H9 (cell line): ENCODE results near the gene OLA1. TPM values are rescaled to one million over a fixed set of nuclear protein-coding genes. Genes with fewer than 3 reads are reported as not detected.
A peak's percentile ranks its signal among the peaks of the same experiment; 100 is the strongest.

ENCODE experiments used
- DNase-seq: peaks from one replicate; pipeline ENCODE4 v3.0.0-alpha.2; 2017
- H2AFZ ChIP-seq: one replicate; pipeline ENCODE4 v1.6.1; 2013; ENCODE audit warnings: mild to moderate bottlenecking, low read length, control low read depth, moderate library complexity
- H2AK5ac ChIP-seq: 2 replicates; pipeline ENCODE4 v1.6.1; 2013; ENCODE audit warnings: low read length, control low read depth, mixed read lengths; ENCODE audit not compliant: insufficient read length
- H2BK120ac ChIP-seq: one replicate; pipeline ENCODE4 v1.6.1; 2013; ENCODE audit warnings: low read depth, mild to moderate bottlenecking, low read length, control low read depth, inconsistent platforms; ENCODE audit not compliant: poor library complexity, severe bottlenecking
- H2BK12ac ChIP-seq: 2 replicates; pipeline ENCODE4 v1.6.1; 2013; ENCODE audit warnings: low read length, control low read depth, mixed read lengths, low read depth; ENCODE audit not compliant: insufficient read length
- H2BK15ac ChIP-seq: 2 replicates; pipeline ENCODE4 v1.6.1; 2013; ENCODE audit warnings: low read depth, low read length, control low read depth
- H2BK20ac ChIP-seq: one replicate; pipeline ENCODE4 v1.6.1; 2013; ENCODE audit warnings: low read depth, mild to moderate bottlenecking, low read length, control low read depth, inconsistent platforms; ENCODE audit not compliant: poor library complexity, severe bottlenecking
- H2BK5ac ChIP-seq: 2 replicates; pipeline ENCODE4 v1.6.1; 2013; ENCODE audit warnings: low read length, control low read depth, mixed read lengths; ENCODE audit not compliant: insufficient read length
- H3K14ac ChIP-seq: 2 replicates; pipeline ENCODE4 v1.6.1; 2013; ENCODE audit warnings: low read length, control low read depth; ENCODE audit not compliant: insufficient read depth
- H3K18ac ChIP-seq: 2 replicates; pipeline ENCODE4 v1.6.1; 2013; ENCODE audit warnings: low read depth, mild to moderate bottlenecking, mixed read lengths, low read length, control low read depth; ENCODE audit not compliant: insufficient read length
- H3K23ac ChIP-seq: 2 replicates; pipeline ENCODE4 v1.6.1; 2013; ENCODE audit warnings: low read length, control low read depth, mixed read lengths, low read depth; ENCODE audit not compliant: insufficient read length
- H3K23me2 ChIP-seq: 2 replicates; pipeline ENCODE4 v1.6.1; 2013; ENCODE audit warnings: low read depth, mild to moderate bottlenecking, mixed read lengths, low read length, control low read depth; ENCODE audit not compliant: insufficient read length, poor library complexity, severe bottlenecking
- H3K27ac ChIP-seq: 2 replicates; pipeline ENCODE4 v1.5.1; 2013; ENCODE audit warnings: low read length, control low read depth, mixed read lengths, low read depth; ENCODE audit not compliant: insufficient read length
- H3K27me3 ChIP-seq: 2 replicates; pipeline ENCODE4 v1.6.1; 2013; ENCODE audit warnings: low read length, control low read depth, inconsistent platforms; ENCODE audit not compliant: insufficient read depth
- H3K4ac ChIP-seq: 2 replicates; pipeline ENCODE4 v1.6.1; 2013; ENCODE audit warnings: low read depth, mild to moderate bottlenecking, control low read depth, inconsistent platforms, low read length, moderate library complexity
- H3K4me1 ChIP-seq: 2 replicates; pipeline ENCODE4 v1.6.1; 2013; ENCODE audit warnings: low read length, control low read depth, inconsistent platforms; ENCODE audit not compliant: insufficient read depth
- H3K4me2 ChIP-seq: 2 replicates; pipeline ENCODE4 v1.6.1; 2013; ENCODE audit warnings: low read length, control low read depth, mixed read lengths; ENCODE audit not compliant: insufficient read length, insufficient read depth
- H3K56ac ChIP-seq: 2 replicates; pipeline ENCODE4 v1.6.1; 2013; ENCODE audit warnings: low read depth, mild to moderate bottlenecking, mixed read lengths, low read length, control low read depth; ENCODE audit not compliant: insufficient read length
- H3K79me1 ChIP-seq: 2 replicates; pipeline ENCODE4 v1.6.1; 2013; ENCODE audit warnings: low read depth, mild to moderate bottlenecking, moderate library complexity, low read length, control low read depth, inconsistent platforms; ENCODE audit not compliant: insufficient read depth, poor library complexity, severe bottlenecking
- H3K79me2 ChIP-seq: 2 replicates; pipeline ENCODE4 v1.6.1; 2013; ENCODE audit warnings: low read length, control low read depth, inconsistent platforms; ENCODE audit not compliant: insufficient read depth
- H3K9ac ChIP-seq: 2 replicates; pipeline ENCODE4 v1.6.1; 2013; ENCODE audit warnings: low read length, control low read depth, mixed read lengths; ENCODE audit not compliant: insufficient read length; ENCODE audit errors: extremely low read depth
- H3K9me3 ChIP-seq: one replicate; pipeline ENCODE4 v1.6.1; 2013; ENCODE audit warnings: low read depth, low read length, inconsistent platforms; ENCODE audit not compliant: control insufficient read depth
- H3T11ph ChIP-seq: one replicate; pipeline ENCODE4 v1.6.1; 2013; ENCODE audit warnings: mild to moderate bottlenecking, low read length, control low read depth, inconsistent platforms
- H4K20me1 ChIP-seq: one replicate; pipeline ENCODE4 v1.6.1; 2013; ENCODE audit not compliant: control insufficient read depth, insufficient read length, insufficient read depth
- H4K5ac ChIP-seq: 2 replicates; pipeline ENCODE4 v1.6.1; 2013; ENCODE audit warnings: low read depth, mild to moderate bottlenecking, mixed read lengths, low read length, control low read depth; ENCODE audit not compliant: insufficient read length
- H4K8ac ChIP-seq: replicated peaks from 2 replicates; pipeline ENCODE4 v1.6.1; 2013; ENCODE audit warnings: low read length, control low read depth, mixed read lengths, low read depth; ENCODE audit not compliant: insufficient read length
- H4K91ac ChIP-seq: 2 replicates; pipeline ENCODE4 v1.6.1; 2013; ENCODE audit warnings: low read depth, mild to moderate bottlenecking, moderate library complexity, mixed read lengths, low read length, control low read depth; ENCODE audit not compliant: insufficient read length
- H3K27ac Mint-ChIP-seq, 3 experiments: 2 replicates in 2 of 3; 3 replicates in 1 of 3; pipeline ENCODE4 v1.8.0; 2020 to 2021; ENCODE audit warnings: mixed read lengths in 3 of 3, mild to moderate bottlenecking in 1 of 3, moderate library complexity in 1 of 3
- H3K27me3 Mint-ChIP-seq: 2 replicates; pipeline ENCODE4 v1.8.0; 2021; ENCODE audit warnings: low read depth, mild to moderate bottlenecking, moderate library complexity, mixed read lengths
- H3K36me3 Mint-ChIP-seq, 3 experiments: 2 replicates in 2 of 3; 3 replicates in 1 of 3; pipeline ENCODE4 v1.8.0; 2020 to 2021; ENCODE audit warnings: low read depth in 3 of 3, mixed read lengths in 3 of 3; ENCODE audit not compliant: insufficient read depth in 1 of 3
- H3K4me1 Mint-ChIP-seq, 2 experiments: 2 replicates each; pipeline ENCODE4 v1.8.0; 2020; ENCODE audit warnings: mixed read lengths in 2 of 2
- H3K4me3 Mint-ChIP-seq, 2 experiments: 2 replicates in 1 of 2; 3 replicates in 1 of 2; pipeline ENCODE4 v1.8.0; 2020 to 2021; ENCODE audit warnings: mild to moderate bottlenecking in 2 of 2, mixed read lengths in 2 of 2, moderate library complexity in 1 of 2
- H3K9me3 Mint-ChIP-seq, 2 experiments: 2 replicates in 1 of 2; 3 replicates in 1 of 2; pipeline ENCODE4 v1.8.0; 2020; ENCODE audit warnings: mild to moderate bottlenecking in 2 of 2, mixed read lengths in 2 of 2, moderate library complexity in 1 of 2
- CTCF ChIP-seq: fragments of 200-600 bp; sonication (generic); conservative IDR thresholded peaks from 3 replicates; pipeline ENCODE4 v1.8.0; 2021; ENCODE audit warnings: antibody characterized with exemption, mild to moderate bottlenecking
- WGBS: extraction: QIAGEN DNeasy Blood & Tissue Kit; methylation state at CpG from one replicate; pipeline ENCODE4 v1.1.7; 2013; ENCODE audit warnings: missing lambda C conversion rate, low lambda C conversion rate, mixed read lengths; ENCODE audit not compliant: insufficient read length; ENCODE audit errors: extremely low coverage; 5-methylcytosine and 5-hydroxymethylcytosine counted together
- long read RNA-seq: library from polyadenylated mRNA; unstranded; transcript quantifications from one replicate; pipeline ENCODE4 v2.0.0, GENCODE V29; 2020
- total RNA-seq: library from RNA; stranded (reverse); gene quantifications from 2 replicates; pipeline ENCODE4 v1.2.1, GENCODE V29; 2021

The OLA1 gene
- 133 and 134 TPM in 2 replicates for total RNA-seq
- long read RNA-seq, full-length matches to known transcripts: 1,480 of 1,578 reads
- long read RNA-seq, partial matches to known transcripts: 36 of 1,578 reads
- long read RNA-seq, other reads (novel, unspliced or antisense): 62 of 1,578 reads

GRCh38 chr2:174248187-174248997, at the start of gene OLA1:
OLA1 (minus strand) TSS chr2:174248532; CDS start chr2:174246815, 1,717 bp downstream.
- H3K36me3 Mint-ChIP-seq: peaks cover 7 to 22% (median 20%) of the 10 kb centered on the region in 3 experiments; a peak in 6 of 7 replicates
- H3K4me3 Mint-ChIP-seq: peak within 1 kb of the TSS; percentile 80 to 92
- peak within 1 kb of the TSS; percentile 72 to 96 (median 86); a peak in 5 of 7 replicates for H3K27ac Mint-ChIP-seq

More at GRCh38 chr2:174248187-174248997, at the start of gene OLA1:
- H3T11ph ChIP-seq: no peak within 1 kb of the TSS
- H2BK20ac ChIP-seq: no peak within 1 kb of the TSS
- no peaks in the 10 kb centered on the region for H4K20me1 ChIP-seq
- no peak within 1 kb of the TSS for H2BK5ac ChIP-seq
- no peak within 1 kb of the TSS for H2BK15ac ChIP-seq
- WGBS: no CpG with 5 or more reads among the region's 85 CpGs
- no peak for TF ChIP-seq CTCF
- H3K27me3 ChIP-seq: no peaks in the 10 kb centered on the region
- no peak within 1 kb of the TSS for H3K56ac ChIP-seq
- H3K27ac ChIP-seq: no peak within 1 kb of the TSS
- no peak within 1 kb of the TSS for H2BK120ac ChIP-seq
- no peak within 1 kb of the TSS for H4K91ac ChIP-seq
- H3K4me2 ChIP-seq: peak within 1 kb of the TSS; percentile 80
- H2AFZ ChIP-seq: no peak within 1 kb of the TSS
- peaks cover 6% of the 10 kb centered on the region; the same call in 1 of the 2 replicates for H3K79me2 ChIP-seq
- H3K9me3 ChIP-seq: no peaks in the 10 kb centered on the region
- H3K9me3 Mint-ChIP-seq: no peaks in the 10 kb centered on the region; a peak in 2 of 5 replicates
- peak within 1 kb of the TSS; percentile 89 for H3K14ac ChIP-seq
- peak within 1 kb of the TSS; percentile 27 for H3K9ac ChIP-seq
- H3K79me1 ChIP-seq: peaks cover 2% of the 10 kb centered on the region
- peaks cover 16% of the 10 kb centered on the region for H3K27me3 Mint-ChIP-seq
- DNase-seq: peak; percentile 96
- no peak within 1 kb of the TSS for H2BK12ac ChIP-seq
- no peak within 1 kb of the TSS for H3K23ac ChIP-seq
- H3K23me2 ChIP-seq: peaks cover 8% of the 10 kb centered on the region
- H2AK5ac ChIP-seq: no peak within 1 kb of the TSS
- H3K18ac ChIP-seq: peak within 1 kb of the TSS; percentile 69
- no peaks in the 10 kb centered on the region for H3K4me1 ChIP-seq
- no peak within 1 kb of the TSS for H4K8ac ChIP-seq
- no peak within 1 kb of the TSS for H4K5ac ChIP-seq
- no peak within 1 kb of the TSS for H3K4ac ChIP-seq
- H3K4me1 Mint-ChIP-seq: peaks cover 17 to 20% of the 10 kb centered on the region in 2 experiments
